IMR-90 (cell line): ENCODE results near the gene ITGB1. TPM values are rescaled to one million over a fixed set of nuclear protein-coding genes. Genes with fewer than 3 reads are reported as not detected.

ENCODE experiments used
- ATAC-seq: fragments of 200-7000 bp; cut with Tn5 transposase; 2 replicates; pipeline ENCODE4 v1.9.1; 2020; ENCODE audit warnings: low read depth, mild to moderate bottlenecking, moderate library complexity
- BruUV-seq: library from RNA; stranded (reverse); fragments of 400-500 nt; replicated peaks from 2 replicates; lab custom pipeline; 2021; lab: Mats Ljungman, UMichigan
- CTCF ChIA-PET: fragments of 300-600 bp; formaldehyde crosslinking; extraction: SDS; loops from one replicate; lab custom pipeline; 2021; ENCODE audit warnings: antibody characterized with exemption; lab: Yijun Ruan, JAX
- POLR2A ChIA-PET: fragments of 300-600 bp; sonication (Branson Sonifier 250); formaldehyde crosslinking; loops from one replicate; lab custom pipeline; 2022; ENCODE audit warnings: antibody characterized with exemption; ENCODE audit not compliant: unreplicated experiment; lab: Charles Lee
- DNase-seq: peaks from one replicate; pipeline ENCODE4 v3.0.0; 2013
- H2AFZ ChIP-seq: replicated peaks from 2 replicates; pipeline ENCODE3; 2013; ENCODE audit warnings: low read length, mild to moderate bottlenecking; ENCODE audit not compliant: poor library complexity
- H2AK5ac ChIP-seq: 2 replicates; pipeline ENCODE4 v1.6.1; 2013; ENCODE audit warnings: low read depth, low read length, inconsistent platforms
- H2AK9ac ChIP-seq: replicated peaks from 2 replicates; pipeline ENCODE3; 2013; ENCODE audit warnings: mild to moderate bottlenecking, low read depth, low read length, moderate library complexity; ENCODE audit not compliant: poor library complexity
- H2BK120ac ChIP-seq: 2 replicates; pipeline ENCODE4 v1.6.1; 2013; ENCODE audit warnings: low read depth, low read length, inconsistent platforms
- H2BK15ac ChIP-seq: 3 replicates; pipeline ENCODE4 v1.6.1; 2013; ENCODE audit warnings: low read depth, low read length, inconsistent platforms
- H2BK20ac ChIP-seq: 2 replicates; pipeline ENCODE4 v1.6.1; 2013; ENCODE audit warnings: low read depth, mild to moderate bottlenecking, inconsistent platforms, low read length, moderate library complexity
- H2BK5ac ChIP-seq: 2 replicates; pipeline ENCODE4 v1.6.1; 2013; ENCODE audit warnings: mild to moderate bottlenecking, low read depth, low read length, inconsistent platforms; ENCODE audit not compliant: poor library complexity, severe bottlenecking
- H3K14ac ChIP-seq: replicated peaks from 2 replicates; pipeline ENCODE4 v1.6.1; 2013; ENCODE audit warnings: low read depth, low read length, inconsistent platforms
- H3K18ac ChIP-seq: 2 replicates; pipeline ENCODE4 v1.6.1; 2013; ENCODE audit warnings: low read depth, low read length, control low read depth
- H3K23ac ChIP-seq: 2 replicates; pipeline ENCODE4 v1.6.1; 2013; ENCODE audit warnings: low read depth, low read length, inconsistent platforms
- H3K27ac ChIP-seq: 2 replicates; pipeline ENCODE4 v1.5.1; 2013; ENCODE audit warnings: mild to moderate bottlenecking, control low read depth, low read length; ENCODE audit not compliant: insufficient read depth
- H3K27me3 ChIP-seq: 2 replicates; pipeline ENCODE4 v1.6.1; 2013; ENCODE audit warnings: low read length; ENCODE audit not compliant: control insufficient read depth, insufficient read depth
- H3K36me3 ChIP-seq: 2 replicates; pipeline ENCODE4 v1.6.1; 2013; ENCODE audit warnings: low read length, mixed read lengths; ENCODE audit not compliant: control insufficient read depth, insufficient read depth
- H3K4ac ChIP-seq: 2 replicates; pipeline ENCODE4 v1.6.1; 2013; ENCODE audit warnings: low read depth, low read length, inconsistent platforms
- H3K4me1 ChIP-seq: 2 replicates; pipeline ENCODE4 v1.6.1; 2013; ENCODE audit warnings: low read length, mixed read lengths; ENCODE audit not compliant: control insufficient read depth, insufficient read depth
- H3K4me2 ChIP-seq: 2 replicates; pipeline ENCODE4 v1.6.1; 2013; ENCODE audit warnings: low read depth, mild to moderate bottlenecking, control low read depth, low read length, moderate library complexity
- H3K4me3 ChIP-seq: 2 replicates; pipeline ENCODE4 v1.5.1; 2013; ENCODE audit warnings: low read depth, mild to moderate bottlenecking, control low read depth, low read length, moderate library complexity; ENCODE audit not compliant: insufficient read depth
- H3K56ac ChIP-seq: 2 replicates; pipeline ENCODE4 v1.6.1; 2013; ENCODE audit warnings: low read length, inconsistent platforms; ENCODE audit not compliant: insufficient read depth; ENCODE audit errors: extremely low read depth
- H3K79me1 ChIP-seq, 2 experiments: 2 replicates each; pipeline ENCODE4 v1.6.1; 2013; ENCODE audit warnings: low read length in 2 of 2, inconsistent platforms in 1 of 2, low read depth in 1 of 2
- H3K9ac ChIP-seq: 2 replicates; pipeline ENCODE4 v1.6.1; 2013; ENCODE audit warnings: low read depth, low read length, control low read depth
- H3K9me1 ChIP-seq: 2 replicates; pipeline ENCODE4 v1.6.1; 2013; ENCODE audit warnings: low read length, inconsistent platforms; ENCODE audit not compliant: insufficient read depth
- H3K9me3 ChIP-seq: 2 replicates; pipeline ENCODE4 v1.6.1; 2013; ENCODE audit warnings: low read length; ENCODE audit not compliant: control insufficient read depth, insufficient read depth
- H4K20me1 ChIP-seq: 2 replicates; pipeline ENCODE4 v1.6.1; 2013; ENCODE audit warnings: low read length, inconsistent platforms; ENCODE audit not compliant: insufficient read depth
- H4K5ac ChIP-seq: 2 replicates; pipeline ENCODE4 v1.6.1; 2013; ENCODE audit warnings: mild to moderate bottlenecking, low read depth, low read length, control low read depth
- H4K8ac ChIP-seq, 2 experiments: 2 replicates each; pipeline ENCODE4 v1.6.1; 2013; ENCODE audit warnings: low read depth in 2 of 2, low read length in 2 of 2, control low read depth in 1 of 2, inconsistent platforms in 1 of 2
- H4K91ac ChIP-seq: 2 replicates; pipeline ENCODE4 v1.6.1; 2013; ENCODE audit warnings: low read depth, low read length, inconsistent platforms; ENCODE audit not compliant: insufficient read depth
- CEBPB ChIP-seq: IDR thresholded peaks from 2 replicates; pipeline ENCODE4 v1.6.1; 2012; ENCODE audit warnings: low read depth, low read length, improper control_type of control experiment
- CTCF ChIP-seq: conservative IDR thresholded peaks from 2 replicates; pipeline ENCODE4 v1.5.1; 2012; ENCODE audit warnings: mild to moderate bottlenecking, low read depth, low read length, improper control_type of control experiment
- FOS ChIP-seq: fragments of 150-350 bp; IDR thresholded peaks from 2 replicates; pipeline ENCODE4 v1.6.1; 2016; ENCODE audit warnings: low read depth, low read length
- MXI1 ChIP-seq: IDR thresholded peaks from 2 replicates; pipeline ENCODE4 v1.6.1; 2012; ENCODE audit warnings: low read depth, mild to moderate bottlenecking, low read length, moderate library complexity, borderline replicate concordance
- WGBS, 2 experiments: methylation state at CpG; one replicate each; pipeline versions ENCODE4 v1.1.5 to v1.1.7; 2013; ENCODE audit warnings: missing lambda C conversion rate in 2 of 2; ENCODE audit not compliant: insufficient read length in 1 of 2; ENCODE audit errors: extremely low coverage in 2 of 2; 5-methylcytosine and 5-hydroxymethylcytosine counted together
- dilution Hi-C: fragments of 300-500 bp; cut with HindIII; formaldehyde crosslinking; loops from one replicate; pipeline ENCODE4 v1.14.3; 2018; ENCODE audit warnings: low sequenced_read_pairs; ENCODE audit not compliant: unreplicated experiment
- in situ Hi-C: fragments of 300-500 bp; cut with MboI; formaldehyde crosslinking; loops from 3 replicates; pipeline ENCODE4 v1.14.3; 2019; ENCODE audit warnings: low sequenced_read_pairs, inconsistent platforms, mixed read lengths
- intact Hi-C: fragments of 100-400 bp; cut with micrococcal nuclease; formaldehyde crosslinking; loops from 2 replicates; pipeline ENCODE4 v1.10.0; 2022
- polyA plus RNA-seq, 3 experiments: library from polyadenylated mRNA; depleted of rRNA; stranded (reverse); fragments of >200 nt; gene quantifications; 2 replicates each; pipeline ENCODE4 v1.2.3, GENCODE V29; 2012; ENCODE audit warnings: low replicate concordance in 1 of 3
- total RNA-seq: library from RNA; depleted of rRNA; stranded (reverse); fragments of >200 nt; gene quantifications from 2 replicates; pipeline ENCODE4 v1.2.3, GENCODE V29; 2012

Gene ITGB1
- total and polyA plus RNA-seq, 2 of the 4 experiments (the other 2 are of a cell fraction) = 1,331 to 2,066 TPM

- Histone ChIP-seq H3K27me3 (no peaks in the 10 kb centered on the region), H3K9ac (no peak overlapping the region), H2BK15ac (no peak overlapping the region), H3K18ac (no peak overlapping the region), H4K8ac (no peak overlapping the region), H2AFZ (no peak overlapping the region), H4K5ac (no peak overlapping the region), H3K9me1 (peaks cover 14% of the 10 kb centered on the region), H4K91ac (no peak overlapping the region), H3K14ac (no peak overlapping the region), H2BK20ac (no peak overlapping the region), H3K4ac (no peak overlapping the region), H3K56ac (no peak overlapping the region), H3K23ac (no peak overlapping the region), H2AK9ac (no peak overlapping the region), H3K27ac (no peak overlapping the region), H3K4me1 (peaks cover 13% of the 10 kb centered on the region), H2BK120ac (no peak overlapping the region), H3K4me3 (no peak overlapping the region), H3K36me3 (no peaks in the 10 kb centered on the region; the same call in 1 of the 2 replicates), H4K20me1 (no peaks in the 10 kb centered on the region), H3K4me2 (no peak overlapping the region), H3K79me1 (peaks cover 10 to 20% of the 10 kb centered on the region in 2 experiments; a peak in 3 of 4 replicates), H2BK5ac (no peak overlapping the region), H2AK5ac (no peak overlapping the region), H3K9me3 (peaks cover 4% of the 10 kb centered on the region)
- WGBS, 2 experiments = no CpG with 5 or more reads among the region's 3 CpGs
- ChIA-PET CTCF (interaction anchor here (0.6 to 1.2 kb wide), 2 partner anchors 9 to 491 kb away, joined by 3 to 4 read pairs; no protein-coding TSS in a partner anchor), POLR2A (no interaction called here)
- in situ Hi-C loops = no loop called here
- no TSS peak for BruUV-seq
- dilution Hi-C loops = no loop called here
- intact Hi-C loops = no loop called here
- ATAC-seq (no peak), DNase-seq (no peak)
- no peak for TF ChIP-seq CTCF
- TF ChIP-seq CEBPB = peak; percentile 29; the same call in 1 of the 2 replicates
- no peak for TF ChIP-seq FOS
- no peak for TF ChIP-seq MXI1
Observed at GRCh38 chr10:32988604-32989003, 30.6 kb upstream of the ITGB1 start.
